ENCODE measurements around the gene OR5C1.
"Not testable (repeated sequence)": the region's sequence is repeated elsewhere in the genome, so short reads cannot be mapped to it uniquely, and the experiment has no call there.

OR5C1 gene

GRCh38 chr9:122812736-122813135, 24.0 kb downstream of the OR5C1 start:
- DNase-seq, result no peak

GRCh38 chr9:122814545-122814944, 25.8 kb downstream of the OR5C1 start:
- no peak for DNase-seq

- DNase-seq, result no peak
These were observed 26.8 kb downstream of the OR5C1 start for GRCh38 chr9:122815544-122815943.

GRCh38 chr9:122816163-122816867, 27.6 kb downstream of the OR5C1 start:
- DNase-seq, result no peak

GRCh38 chr9:122819326-122819725, 30.6 kb downstream of the OR5C1 start:
- no peak for DNase-seq

- DNase-seq, result no peak
These were observed 31.2 kb downstream of the OR5C1 start for GRCh38 chr9:122819791-122820489.

GRCh38 chr9:122820490-122820845, 31.7 kb downstream of the OR5C1 start:
- DNase-seq, result no peak

GRCh38 chr9:122821278-122821943, 32.7 kb downstream of the OR5C1 start:
- DNase-seq, result no peak

- DNase-seq, result no peak
These were observed 33.3 kb downstream of the OR5C1 start for GRCh38 chr9:122822056-122822455.

- no peak for DNase-seq
These were observed 34.2 kb downstream of the OR5C1 start for GRCh38 chr9:122822938-122823337.

GRCh38 chr9:122827761-122828093, 39.0 kb downstream of the OR5C1 start:
- no peak for DNase-seq

GRCh38 chr9:122828965-122829284, 40.2 kb downstream of the OR5C1 start:
- DNase-seq, result not testable (repeated sequence)

- no peak for DNase-seq
These were observed 43.5 kb downstream of the OR5C1 start for GRCh38 chr9:122832194-122832593.

GRCh38 chr9:122835313-122835731, 46.6 kb downstream of the OR5C1 start:
- no peak for DNase-seq

GRCh38 chr9:122837266-122837850, 48.6 kb downstream of the OR5C1 start:
- DNase-seq, result no peak

GRCh38 chr9:122838441-122838840, 49.7 kb downstream of the OR5C1 start:
- not testable (repeated sequence) for DNase-seq
